ENCODE results near the gene HFM1. TPM values are rescaled to one million over a fixed set of nuclear protein-coding genes. Genes with fewer than 3 reads are reported as not detected.

The HFM1 gene
- total RNA-seq, 2 donors from 2014 or later: 2.6 to 3.0 TPM

DNA sequence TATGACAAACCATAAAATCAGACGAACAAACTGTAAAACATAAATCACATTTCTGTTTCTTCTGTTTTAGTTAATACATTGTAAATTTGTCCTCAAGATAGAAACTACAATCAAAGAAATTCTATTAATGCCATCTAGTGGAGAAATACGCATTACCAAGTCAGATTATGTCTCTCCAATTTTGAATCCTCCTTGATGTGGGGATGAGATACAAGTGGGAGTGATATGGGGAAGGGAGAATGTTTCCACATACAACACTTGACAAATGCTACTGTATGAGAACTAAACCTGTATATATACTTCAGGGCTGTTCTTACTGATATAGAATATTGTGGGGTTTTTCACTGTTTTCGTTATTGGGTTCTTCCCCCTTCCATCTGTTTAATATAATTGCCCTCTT lies 2.6 kb downstream of the HFM1 start:
- H3K9me3 ChIP-seq: no peaks in the 10 kb centered on the region
- no peak overlapping the region for H3K27ac ChIP-seq
- H3K36me3 ChIP-seq: no peaks in the 10 kb centered on the region
- no peaks in the 10 kb centered on the region for H3K27me3 ChIP-seq
- DNase-seq (ENCODE audit: low spot score): no peak
- TF ChIP-seq CTCF (IDR thresholded peaks at IDR 0.05): peak; percentile 36 to 62
- peaks cover 0 to 4% of the 10 kb centered on the region in 2 donors for H3K4me1 ChIP-seq
- no peak overlapping the region for H3K4me3 ChIP-seq

DNA sequence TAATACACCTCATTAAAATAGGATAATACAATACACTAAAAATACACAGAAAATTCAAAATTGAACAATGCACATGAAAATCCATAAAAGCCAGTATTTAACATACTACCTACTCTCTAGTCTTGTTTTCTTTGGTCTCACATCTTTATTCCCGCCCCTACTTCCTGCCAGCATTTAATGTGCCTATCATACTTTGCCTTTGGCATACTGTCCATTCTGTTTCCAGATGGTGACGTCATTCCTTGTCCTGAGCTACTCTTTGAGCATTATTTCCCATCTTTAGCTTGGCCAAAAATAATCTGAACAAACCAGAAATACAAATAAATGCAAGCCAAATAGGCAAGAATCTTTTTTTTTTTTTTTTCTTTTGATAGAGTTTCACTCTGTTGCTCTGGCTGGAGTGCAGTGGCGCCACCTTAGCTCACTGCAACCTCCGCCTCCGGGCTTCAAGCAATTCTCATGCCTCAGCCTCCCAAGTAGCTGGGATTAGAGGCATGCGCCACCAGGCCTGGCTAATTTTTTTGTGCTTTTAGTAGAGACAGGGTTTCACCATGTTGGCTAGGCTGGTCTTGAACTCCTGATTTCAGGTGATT lies 4.4 kb downstream of the HFM1 start:
- no peaks in the 10 kb centered on the region for H3K36me3 ChIP-seq
- H3K4me1 ChIP-seq: peaks cover 0 to 4% of the 10 kb centered on the region in 2 donors
- H3K9me3 ChIP-seq: no peaks in the 10 kb centered on the region
- no peak overlapping the region for H3K27ac ChIP-seq
- H3K4me3 ChIP-seq: no peak overlapping the region
- no peak for TF ChIP-seq CTCF (IDR thresholded peaks at IDR 0.05)
- H3K27me3 ChIP-seq: no peaks in the 10 kb centered on the region
- DNase-seq (ENCODE audit: low spot score): no peak

- no peak overlapping the region for H3K27ac ChIP-seq
- H3K36me3 ChIP-seq: no peaks in the 10 kb centered on the region
- H3K9me3 ChIP-seq: no peaks in the 10 kb centered on the region
- no peaks in the 10 kb centered on the region for H3K4me1 ChIP-seq
- no peaks in the 10 kb centered on the region for H3K27me3 ChIP-seq
- no peak for TF ChIP-seq CTCF (IDR thresholded peaks at IDR 0.05)
- DNase-seq (ENCODE audit: low spot score): no peak
- no peak overlapping the region for H3K4me3 ChIP-seq
Measured at GRCh38 chr1:91398291-91398690, 6.3 kb downstream of the HFM1 start.

GRCh38 chr1:91397605-91398004 lies 7.0 kb downstream of the HFM1 start:
- Histone ChIP-seq H3K27me3 (no peaks in the 10 kb centered on the region), H3K27ac (no peak overlapping the region), H3K9me3 (no peaks in the 10 kb centered on the region), H3K4me1 (no peaks in the 10 kb centered on the region), H3K36me3 (no peaks in the 10 kb centered on the region), H3K4me3 (no peak overlapping the region)
- no peak for DNase-seq (ENCODE audit: low spot score)
- TF ChIP-seq CTCF (IDR thresholded peaks at IDR 0.05): no peak

DNA sequence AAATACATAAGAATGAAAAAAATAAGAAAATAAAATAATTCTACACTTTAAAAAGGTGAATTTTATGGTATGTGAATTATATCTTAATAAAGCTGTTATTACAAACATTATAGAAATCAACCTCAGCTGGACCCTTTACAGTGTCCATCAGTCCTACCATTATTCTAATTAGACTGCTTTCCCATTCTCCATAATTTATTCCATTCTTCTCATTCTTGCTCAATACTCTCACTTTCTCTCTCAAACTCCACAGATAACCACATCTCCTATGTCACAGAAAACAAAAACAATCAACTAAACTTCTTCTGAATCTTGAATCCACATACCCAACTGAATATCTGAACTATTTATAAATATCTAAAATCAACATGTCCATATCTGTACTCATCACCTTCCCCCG lies 11.6 kb downstream of the HFM1 start:
- Histone ChIP-seq H3K36me3 (no peaks in the 10 kb centered on the region), H3K4me1 (no peaks in the 10 kb centered on the region), H3K9me3 (no peaks in the 10 kb centered on the region), H3K4me3 (no peak overlapping the region), H3K27me3 (no peaks in the 10 kb centered on the region), H3K27ac (no peak overlapping the region)
- no peak for TF ChIP-seq CTCF (IDR thresholded peaks at IDR 0.05)
- DNase-seq (ENCODE audit: low spot score): no peak

DNA sequence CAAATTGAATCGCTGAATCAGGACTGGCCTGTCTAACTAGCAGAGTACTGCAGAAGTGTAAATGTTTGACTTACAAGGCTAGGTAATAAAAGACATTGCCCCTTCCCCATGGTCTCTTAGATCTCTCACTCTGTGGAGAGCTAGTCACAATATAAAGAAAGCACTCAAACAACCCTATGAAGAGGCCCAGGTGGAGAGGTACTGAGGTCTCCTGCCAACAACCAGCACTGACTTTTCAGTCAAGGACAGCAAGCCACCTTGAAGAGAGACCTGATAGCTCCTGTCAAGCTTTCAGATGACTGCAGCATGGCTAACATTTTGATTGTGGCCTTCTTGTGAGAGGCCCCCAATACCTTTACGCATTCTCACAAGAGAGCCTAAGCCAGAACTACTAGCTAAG lies 18.5 kb downstream of the HFM1 start:
- no peak for DNase-seq (ENCODE audit: low spot score)
- Histone ChIP-seq H3K4me3 (no peak overlapping the region), H3K9me3 (no peaks in the 10 kb centered on the region), H3K27ac (no peak overlapping the region), H3K36me3 (no peaks in the 10 kb centered on the region), H3K27me3 (no peaks in the 10 kb centered on the region), H3K4me1 (no peaks in the 10 kb centered on the region)
- TF ChIP-seq CTCF (IDR thresholded peaks at IDR 0.05): no peak

Measured in right atrium auricular region (tissue), 2 donors.